Astrocyte of the cerebellum (primary cell): ENCODE data around the gene PCDH15.
"Not testable (repeated sequence)": the region's sequence is repeated elsewhere in the genome, so short reads cannot be mapped to it uniquely, and the experiment has no call there.

ENCODE experiments used
- DNase-seq: peaks from one replicate; pipeline ENCODE4 v3.0.0-alpha.2; 2011; ENCODE audit warnings: low read depth
- H3K4me3 ChIP-seq: 2 replicates; pipeline ENCODE4 v1.5.1; 2011; ENCODE audit warnings: mild to moderate bottlenecking, low read depth, low read length, moderate library complexity
- in situ Hi-C: cut with HindIII; loops from 2 replicates; pipeline ENCODE4 v1.10.0; 2017; ENCODE audit warnings: low sequenced_read_pairs
- TF ChIP-seq, protein P1 (sequence below): IDR thresholded peaks from 2 replicates; pipeline ENCODE4 v1.5.1; 2012; ENCODE audit warnings: low read length, low read depth, moderate library complexity, mild to moderate bottlenecking; ENCODE audit errors: missing control alignments

PCDH15 gene

DNA sequence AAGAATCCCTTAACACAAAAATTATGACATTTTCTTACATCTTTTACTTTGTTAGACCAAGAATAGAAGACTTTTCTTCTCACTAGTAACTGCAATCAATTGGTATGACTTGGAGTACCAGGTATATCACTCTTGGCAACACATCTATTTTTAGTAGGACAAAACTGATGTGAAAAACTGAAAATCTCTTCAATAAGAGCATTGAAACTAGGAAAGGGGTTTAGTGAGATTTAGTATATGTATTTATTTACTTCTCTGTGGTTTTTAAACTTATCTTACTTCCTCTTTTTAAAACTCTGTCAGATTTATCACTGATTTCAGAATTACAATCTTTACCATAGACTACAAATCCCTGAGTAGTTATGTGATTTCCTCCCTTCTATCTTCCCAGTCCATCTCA, 366.2 kb downstream of the PCDH15 start:
- TF ChIP-seq, protein P1, sequence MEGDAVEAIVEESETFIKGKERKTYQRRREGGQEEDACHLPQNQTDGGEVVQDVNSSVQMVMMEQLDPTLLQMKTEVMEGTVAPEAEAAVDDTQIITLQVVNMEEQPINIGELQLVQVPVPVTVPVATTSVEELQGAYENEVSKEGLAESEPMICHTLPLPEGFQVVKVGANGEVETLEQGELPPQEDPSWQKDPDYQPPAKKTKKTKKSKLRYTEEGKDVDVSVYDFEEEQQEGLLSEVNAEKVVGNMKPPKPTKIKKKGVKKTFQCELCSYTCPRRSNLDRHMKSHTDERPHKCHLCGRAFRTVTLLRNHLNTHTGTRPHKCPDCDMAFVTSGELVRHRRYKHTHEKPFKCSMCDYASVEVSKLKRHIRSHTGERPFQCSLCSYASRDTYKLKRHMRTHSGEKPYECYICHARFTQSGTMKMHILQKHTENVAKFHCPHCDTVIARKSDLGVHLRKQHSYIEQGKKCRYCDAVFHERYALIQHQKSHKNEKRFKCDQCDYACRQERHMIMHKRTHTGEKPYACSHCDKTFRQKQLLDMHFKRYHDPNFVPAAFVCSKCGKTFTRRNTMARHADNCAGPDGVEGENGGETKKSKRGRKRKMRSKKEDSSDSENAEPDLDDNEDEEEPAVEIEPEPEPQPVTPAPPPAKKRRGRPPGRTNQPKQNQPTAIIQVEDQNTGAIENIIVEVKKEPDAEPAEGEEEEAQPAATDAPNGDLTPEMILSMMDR: no peak
- in situ Hi-C loops: no loop called here
- DNase-seq: no peak

DNA sequence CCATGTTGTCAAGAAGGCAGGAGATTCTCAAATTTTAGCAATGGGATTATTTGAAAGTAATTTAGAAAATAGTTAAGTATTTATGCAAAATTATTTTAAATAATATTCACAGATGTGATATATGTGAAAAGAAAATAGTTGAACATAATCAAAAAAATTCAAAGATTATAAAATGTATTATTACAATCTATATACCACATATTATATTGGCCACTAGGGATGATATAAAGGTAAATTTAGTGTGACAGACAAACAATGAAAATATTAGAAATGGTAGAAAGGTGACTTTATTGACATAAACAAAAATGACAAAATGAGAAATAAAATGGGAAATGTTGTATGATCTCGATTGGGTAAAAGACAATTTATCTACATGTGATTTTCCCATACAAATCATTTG, 385.5 kb downstream of the PCDH15 start:
- TF ChIP-seq, protein P1: no peak
- no peak overlapping the region for H3K4me3 ChIP-seq
- in situ Hi-C loops: no loop called here
- no peak for DNase-seq

More for the DNA sequence above, 366.2 kb downstream of the PCDH15 start:
- no peak overlapping the region for H3K4me3 ChIP-seq

DNA sequence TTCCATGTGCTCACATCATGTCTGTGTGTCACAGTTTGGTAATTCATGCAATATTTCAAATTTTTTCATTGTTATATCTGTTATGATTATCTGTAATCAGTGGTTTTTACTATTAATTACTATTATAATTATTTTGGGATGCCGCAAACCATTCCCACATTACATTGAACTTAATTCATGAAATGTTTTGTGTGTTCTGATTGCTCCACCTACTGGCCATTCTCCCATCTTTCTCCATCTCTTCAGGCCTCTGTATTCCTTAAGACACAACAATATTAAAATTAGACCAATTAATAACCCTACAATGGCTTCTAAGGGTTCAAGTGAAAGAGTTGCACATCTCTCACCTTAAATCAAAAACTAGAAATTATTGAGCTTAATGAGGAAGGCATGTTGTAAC, 398.5 kb downstream of the PCDH15 start:
- peak; percentile 12 for DNase-seq
- in situ Hi-C loops: no loop called here
- H3K4me3 ChIP-seq: no peak overlapping the region
- TF ChIP-seq, protein P1: peak; percentile 45

DNA sequence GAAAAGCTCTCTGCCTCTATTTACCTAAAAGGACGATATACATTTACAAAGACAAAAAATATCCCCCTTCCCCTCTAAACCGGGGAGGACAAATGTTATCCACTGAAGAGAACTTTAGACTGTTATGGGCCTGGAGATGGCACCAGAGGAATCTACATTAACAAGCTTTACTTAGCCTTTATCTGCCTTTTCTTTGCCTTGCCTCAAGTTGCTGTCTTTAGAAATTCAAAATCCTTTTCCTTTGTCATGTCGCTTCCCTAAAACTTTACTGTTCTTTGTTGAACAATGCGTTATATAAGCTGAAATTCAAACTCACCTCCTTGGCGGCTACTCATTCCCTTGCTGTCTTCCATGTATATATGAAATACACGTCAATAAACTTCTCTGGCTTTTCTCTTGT, 405.0 kb downstream of the PCDH15 start:
- TF ChIP-seq, protein P1: no peak
- no peak overlapping the region for H3K4me3 ChIP-seq
- in situ Hi-C loops: no loop called here
- DNase-seq: no peak

DNA sequence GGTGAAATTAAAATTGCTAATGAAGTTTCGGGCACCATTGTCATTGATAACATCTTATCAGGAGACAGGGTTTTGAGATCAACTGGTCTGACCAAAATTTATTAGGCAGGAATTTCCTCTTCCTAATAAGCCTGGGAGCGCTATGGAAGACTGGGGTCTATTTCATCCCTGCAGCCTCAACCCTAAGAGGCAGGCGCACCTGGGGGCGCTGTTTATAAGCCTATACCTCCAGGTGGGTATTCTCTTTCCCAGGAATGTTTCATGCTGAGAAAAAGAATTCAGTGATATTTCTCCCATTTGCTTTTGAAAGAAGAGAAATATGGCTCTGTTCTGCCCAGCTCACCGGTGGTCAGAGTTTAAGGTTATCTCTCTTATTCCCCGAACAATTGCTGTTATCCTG, 406.4 kb downstream of the PCDH15 start:
- in situ Hi-C loops, DNase-seq: not testable (repeated sequence)

GRCh38 chr10:54372179-54372578, 428.9 kb downstream of the PCDH15 start:
- in situ Hi-C loops: no loop called here
- no peak overlapping the region for H3K4me3 ChIP-seq
- TF ChIP-seq, protein P1: no peak
- DNase-seq: no peak

More for the DNA sequence above, 406.4 kb downstream of the PCDH15 start:
- H3K4me3 ChIP-seq: not testable (repeated sequence)

DNA sequence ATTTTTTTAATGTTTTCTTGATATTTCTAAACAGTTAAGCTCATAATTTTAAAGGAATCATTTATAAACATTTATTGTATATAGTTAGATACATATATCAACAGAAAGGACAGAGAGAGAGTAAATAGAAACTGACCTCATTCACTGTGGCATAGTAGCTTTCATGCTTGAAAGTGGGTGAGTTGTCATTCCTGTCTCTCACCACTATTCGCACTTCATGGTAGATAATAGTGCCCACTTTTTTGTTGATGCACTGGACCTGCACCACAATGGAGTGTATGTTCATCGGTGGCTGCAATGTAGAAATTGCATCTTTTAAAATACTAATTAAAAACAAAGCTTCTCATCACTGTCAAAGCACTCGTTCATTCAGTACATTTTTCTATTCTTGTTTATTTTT, 432.0 kb downstream of the PCDH15 start:
- TF ChIP-seq, protein P1: no peak
- H3K4me3 ChIP-seq: no peak overlapping the region
- DNase-seq: no peak
- in situ Hi-C loops: no loop called here
